Fibroblast of mammary gland (primary cell): ENCODE data around the gene DYNLRB1.

Experiments
- DNase-seq: peaks from one replicate; pipeline ENCODE4 v3.0.0-alpha.2; 2010; ENCODE audit warnings: low read depth
- H3K4me3 ChIP-seq: 2 replicates; pipeline ENCODE4 v1.5.1; 2011; ENCODE audit warnings: low read depth, mild to moderate bottlenecking, low read length, moderate library complexity; ENCODE audit not compliant: control insufficient read depth
- TF ChIP-seq, protein P1 (sequence below): conservative IDR thresholded peaks from 2 replicates; pipeline ENCODE4 v1.5.1; 2011; ENCODE audit warnings: low read depth, low read length, inconsistent platforms; ENCODE audit not compliant: control insufficient read depth, insufficient read depth

DYNLRB1 gene

GRCh38 chr20:34541917-34542316 lies 25.7 kb downstream of the DYNLRB1 start:
- TF ChIP-seq, protein P1, sequence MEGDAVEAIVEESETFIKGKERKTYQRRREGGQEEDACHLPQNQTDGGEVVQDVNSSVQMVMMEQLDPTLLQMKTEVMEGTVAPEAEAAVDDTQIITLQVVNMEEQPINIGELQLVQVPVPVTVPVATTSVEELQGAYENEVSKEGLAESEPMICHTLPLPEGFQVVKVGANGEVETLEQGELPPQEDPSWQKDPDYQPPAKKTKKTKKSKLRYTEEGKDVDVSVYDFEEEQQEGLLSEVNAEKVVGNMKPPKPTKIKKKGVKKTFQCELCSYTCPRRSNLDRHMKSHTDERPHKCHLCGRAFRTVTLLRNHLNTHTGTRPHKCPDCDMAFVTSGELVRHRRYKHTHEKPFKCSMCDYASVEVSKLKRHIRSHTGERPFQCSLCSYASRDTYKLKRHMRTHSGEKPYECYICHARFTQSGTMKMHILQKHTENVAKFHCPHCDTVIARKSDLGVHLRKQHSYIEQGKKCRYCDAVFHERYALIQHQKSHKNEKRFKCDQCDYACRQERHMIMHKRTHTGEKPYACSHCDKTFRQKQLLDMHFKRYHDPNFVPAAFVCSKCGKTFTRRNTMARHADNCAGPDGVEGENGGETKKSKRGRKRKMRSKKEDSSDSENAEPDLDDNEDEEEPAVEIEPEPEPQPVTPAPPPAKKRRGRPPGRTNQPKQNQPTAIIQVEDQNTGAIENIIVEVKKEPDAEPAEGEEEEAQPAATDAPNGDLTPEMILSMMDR = no peak
- no peak overlapping the region for H3K4me3 ChIP-seq
- no peak for DNase-seq

DNA sequence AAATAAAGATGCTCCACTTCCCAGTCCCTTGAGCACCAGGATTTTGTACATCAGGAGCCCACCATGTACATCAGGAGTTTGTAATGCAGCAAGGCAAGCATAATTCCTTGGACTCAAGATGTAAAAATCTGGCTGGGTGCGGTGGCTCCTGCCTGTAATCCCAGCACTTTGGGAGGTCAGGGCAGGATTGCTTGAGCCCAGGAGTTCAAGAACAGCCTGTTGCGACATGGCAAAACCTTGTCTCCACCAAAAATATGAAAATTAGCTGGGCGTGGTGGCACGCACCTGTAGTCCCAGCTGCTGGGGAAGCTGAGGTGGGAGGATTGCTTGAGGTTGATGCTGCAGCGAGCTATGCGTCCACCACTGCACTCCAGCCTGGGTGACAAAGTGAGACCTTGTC lies 26.2 kb downstream of the DYNLRB1 start:
- TF ChIP-seq, protein P1 = no peak
- no peak for DNase-seq
- H3K4me3 ChIP-seq = no peak overlapping the region

GRCh38 chr20:34543463-34544056 lies 27.3 kb downstream of the DYNLRB1 start:
- no peak for DNase-seq
- TF ChIP-seq, protein P1 = no peak
- no peak overlapping the region for H3K4me3 ChIP-seq

- DNase-seq = no peak
These were observed 28.0 kb downstream of the DYNLRB1 start for GRCh38 chr20:34544109-34544796.

GRCh38 chr20:34546751-34547181 lies 30.5 kb downstream of the DYNLRB1 start:
- TF ChIP-seq, protein P1 = no peak
- no peak overlapping the region for H3K4me3 ChIP-seq
- no peak for DNase-seq

More at GRCh38 chr20:34544109-34544796, 28.0 kb downstream of the DYNLRB1 start:
- H3K4me3 ChIP-seq = no peak overlapping the region
- TF ChIP-seq, protein P1 = no peak

GRCh38 chr20:34547844-34548613 lies 31.8 kb downstream of the DYNLRB1 start:
- H3K4me3 ChIP-seq = no peak overlapping the region
- TF ChIP-seq, protein P1 = no peak
- DNase-seq = no peak
